ENCODE results near the gene DENND1A.
A peak's percentile ranks its signal among the peaks of the same experiment; 100 is the strongest.

DENND1A gene

GRCh38 chr9:123390337-123391135, 539.4 kb downstream of the DENND1A start:
- no peak for DNase-seq (ENCODE audit: low spot score)

GRCh38 chr9:123389698-123390097, 540.2 kb downstream of the DENND1A start:
- DNase-seq (ENCODE audit: low spot score): no peak

- DNase-seq (ENCODE audit: low spot score): no peak
Observed at GRCh38 chr9:123389070-123389469, 540.9 kb downstream of the DENND1A start.

- DNase-seq (ENCODE audit: low spot score): no peak
Observed at GRCh38 chr9:123387686-123388085, 542.2 kb downstream of the DENND1A start.

GRCh38 chr9:123383512-123384170, 546.3 kb downstream of the DENND1A start:
- DNase-seq (ENCODE audit: low spot score): no peak

- no peak for DNase-seq (ENCODE audit: low spot score)
Observed at GRCh38 chr9:123382653-123383511, 547.0 kb downstream of the DENND1A start.

- no peak for DNase-seq (ENCODE audit: low spot score)
Observed at GRCh38 chr9:123380852-123381705, 548.8 kb downstream of the DENND1A start.

- DNase-seq (ENCODE audit: low spot score): no peak
Observed at GRCh38 chr9:123378956-123379660, 550.8 kb downstream of the DENND1A start.

- DNase-seq (ENCODE audit: low spot score): no peak
Observed at GRCh38 chr9:123378025-123378424, 551.9 kb downstream of the DENND1A start.

- no peak for DNase-seq (ENCODE audit: low spot score)
Observed at GRCh38 chr9:123377211-123377971, 552.5 kb downstream of the DENND1A start.

GRCh38 chr9:123376218-123377071, 553.5 kb downstream of the DENND1A start:
- DNase-seq (ENCODE audit: low spot score): no peak

- DNase-seq (ENCODE audit: low spot score): peak; percentile 55
Observed at GRCh38 chr9:123375469-123376132, 554.3 kb downstream of the DENND1A start.

- DNase-seq (ENCODE audit: low spot score): peak; percentile 86
Observed at GRCh38 chr9:123373946-123374345, 556.0 kb downstream of the DENND1A start.

- peak; percentile 74 for DNase-seq (ENCODE audit: low spot score)
Observed at GRCh38 chr9:123373447-123373923, 556.4 kb downstream of the DENND1A start.

- no peak for DNase-seq (ENCODE audit: low spot score)
Observed at GRCh38 chr9:123372766-123373446, 557.0 kb downstream of the DENND1A start.

GRCh38 chr9:123371805-123372590, 557.9 kb downstream of the DENND1A start:
- no peak for DNase-seq (ENCODE audit: low spot score)

- DNase-seq (ENCODE audit: low spot score): no peak
Observed at GRCh38 chr9:123371228-123371584, 558.7 kb downstream of the DENND1A start.
